ENCODE data around the gene DYNLT1. TPM values are rescaled to one million over a fixed set of nuclear protein-coding genes. Genes with fewer than 3 reads are reported as not detected.
"Not testable (repeated sequence)": the region's sequence is repeated elsewhere in the genome, so short reads cannot be mapped to it uniquely, and the experiment has no call there.

The DYNLT1 gene
- polyA plus RNA-seq, 1 donor from 2014 or later: 320 TPM

- Histone ChIP-seq H2AFZ (ENCODE audit: low read depth, low read length) (no peak overlapping the region), H4K20me1 (ENCODE audit: insufficient read depth) (no peaks in the 10 kb centered on the region), H3K36me3 (ENCODE audit: insufficient read depth, low read length) (no peaks in the 10 kb centered on the region), H3K4me2 (ENCODE audit: low read length) (no peak overlapping the region), H3K9me2 (ENCODE audit: insufficient read depth, low read length) (no peaks in the 10 kb centered on the region), H3K27ac (ENCODE audit: low read length) (no peak overlapping the region), H3K4me3 (ENCODE audit: low read length) (no peak overlapping the region), H3K9ac (ENCODE audit: low read length) (no peak overlapping the region), H3K79me2 (replicated peaks; ENCODE audit: insufficient read depth, low read length) (no peaks in the 10 kb centered on the region), H3K27me3 (ENCODE audit: insufficient read depth, low read depth, low read length) (no peaks in the 10 kb centered on the region), H3K9me3 (ENCODE audit: low read length) (no peaks in the 10 kb centered on the region), H3F3A (ENCODE audit: insufficient read depth, low read length, poor library complexity, severe bottlenecking) (no peaks in the 10 kb centered on the region)
- TF ChIP-seq SMC3 (conservative IDR thresholded peaks at IDR 0.05; ENCODE audit: poor library complexity): no peak
- no peak for TF ChIP-seq REST (IDR thresholded peaks at IDR 0.05; ENCODE audit: borderline replicate concordance)
- no peak for TF ChIP-seq CTCF (IDR thresholded peaks at IDR 0.05; ENCODE audit: poor library complexity, severe bottlenecking)
- no peak for TF ChIP-seq MXI1 (conservative IDR thresholded peaks at IDR 0.05; ENCODE audit: poor library complexity, severe bottlenecking)
- TF ChIP-seq RAD21 (conservative IDR thresholded peaks at IDR 0.05): no peak
- TF ChIP-seq EZH2 (IDR thresholded peaks at IDR 0.05; ENCODE audit: borderline replicate concordance, insufficient read depth, low read length, poor library complexity, severe bottlenecking): no peak
- TF ChIP-seq TAF1 (IDR thresholded peaks at IDR 0.05; ENCODE audit: low read depth): no peak
- no peak for TF ChIP-seq EP300 (conservative IDR thresholded peaks at IDR 0.05; ENCODE audit: poor library complexity, severe bottlenecking)
- TF ChIP-seq POLR2AphosphoS5 (IDR thresholded peaks at IDR 0.05): no peak
These were observed 30.0 kb upstream of the DYNLT1 start for GRCh38 chr6:158674342-158675131.

- TF ChIP-seq CTCF (IDR thresholded peaks at IDR 0.05; ENCODE audit: poor library complexity, severe bottlenecking): no peak
- no peak for TF ChIP-seq REST (IDR thresholded peaks at IDR 0.05; ENCODE audit: borderline replicate concordance)
- TF ChIP-seq POLR2AphosphoS5 (IDR thresholded peaks at IDR 0.05): no peak
- no peak for TF ChIP-seq RAD21 (conservative IDR thresholded peaks at IDR 0.05)
- TF ChIP-seq EP300 (conservative IDR thresholded peaks at IDR 0.05; ENCODE audit: poor library complexity, severe bottlenecking): no peak
- no peak for TF ChIP-seq EZH2 (IDR thresholded peaks at IDR 0.05; ENCODE audit: borderline replicate concordance, insufficient read depth, low read length, poor library complexity, severe bottlenecking)
- no peak overlapping the region for H3K9ac ChIP-seq (ENCODE audit: low read length)
- H3K9me2 ChIP-seq (ENCODE audit: insufficient read depth, low read length): no peaks in the 10 kb centered on the region
- H3K27me3 ChIP-seq (ENCODE audit: insufficient read depth, low read depth, low read length): no peaks in the 10 kb centered on the region
- no peaks in the 10 kb centered on the region for H3F3A ChIP-seq (ENCODE audit: insufficient read depth, low read length, poor library complexity, severe bottlenecking)
- no peaks in the 10 kb centered on the region for H3K79me2 ChIP-seq (replicated peaks; ENCODE audit: insufficient read depth, low read length)
- no peaks in the 10 kb centered on the region for H3K9me3 ChIP-seq (ENCODE audit: low read length)
- no peak overlapping the region for H3K27ac ChIP-seq (ENCODE audit: low read length)
- H4K20me1 ChIP-seq (ENCODE audit: insufficient read depth): no peaks in the 10 kb centered on the region
- no peaks in the 10 kb centered on the region for H3K36me3 ChIP-seq (ENCODE audit: insufficient read depth, low read length)
- no peak overlapping the region for H2AFZ ChIP-seq (ENCODE audit: low read depth, low read length)
- no peak overlapping the region for H3K4me2 ChIP-seq (ENCODE audit: low read length)
- H3K4me3 ChIP-seq (ENCODE audit: low read length): no peak overlapping the region
These were observed 28.2 kb upstream of the DYNLT1 start for GRCh38 chr6:158672726-158673125.

GRCh38 chr6:158672119-158672518, 27.6 kb upstream of the DYNLT1 start:
- H3K4me2 ChIP-seq (ENCODE audit: low read length); H3K9ac ChIP-seq (ENCODE audit: low read length); H3K27ac ChIP-seq (ENCODE audit: low read length); H3K4me3 ChIP-seq (ENCODE audit: low read length); H3F3A ChIP-seq (ENCODE audit: insufficient read depth, low read length, poor library complexity, severe bottlenecking); H4K20me1 ChIP-seq (ENCODE audit: insufficient read depth); H3K27me3 ChIP-seq (ENCODE audit: insufficient read depth, low read depth, low read length); H3K9me2 ChIP-seq (ENCODE audit: insufficient read depth, low read length); H3K79me2 ChIP-seq (replicated peaks; ENCODE audit: insufficient read depth, low read length); H3K36me3 ChIP-seq (ENCODE audit: insufficient read depth, low read length); H2AFZ ChIP-seq (ENCODE audit: low read depth, low read length); H3K9me3 ChIP-seq (ENCODE audit: low read length): not testable (repeated sequence)

Measured in neural cell (in vitro differentiated cells).